Esophagus muscularis mucosa (tissue), 4 donors: Measurements from ENCODE around the gene PROSER1. TPM values are rescaled to one million over a fixed set of nuclear protein-coding genes. Genes with fewer than 3 reads are reported as not detected.

Experiments
- DNase-seq: peaks from one replicate; pipeline ENCODE4 v3.0.0-alpha.2; 2017; ENCODE audit errors: extremely low spot score
- H3K27ac ChIP-seq, 4 donors: fragments of 200-600 bp; sonication (generic); replicated peaks in 1 of 4; 1 replicate in 3 of 4; 2 replicates in 1 of 4; pipeline ENCODE4 v1.5.1; 2016 to 2019; ENCODE audit warnings: mild to moderate bottlenecking in 1 of 4
- H3K27me3 ChIP-seq, 4 donors: fragments of 200-600 bp; sonication (generic); one replicate each; pipeline versions ENCODE4 v1.5.1 to v1.6.0; 2016 to 2019
- H3K36me3 ChIP-seq, 4 donors: fragments of 200-600 bp; sonication (generic); one replicate each; pipeline ENCODE4 v1.5.1; 2016 to 2019
- H3K4me1 ChIP-seq, 4 donors: fragments of 200-600 bp; sonication (generic); one replicate each; pipeline ENCODE4 v1.5.1; 2016 to 2019
- H3K4me3 ChIP-seq, 4 donors: fragments of 200-600 bp; sonication (generic); 1 replicate in 2 of 4; 2 replicates in 2 of 4; pipeline ENCODE4 v1.5.1; 2016 to 2019; ENCODE audit warnings: mild to moderate bottlenecking in 4 of 4, moderate library complexity in 1 of 4
- H3K9me3 ChIP-seq, 4 donors: fragments of 200-600 bp; sonication (generic); 1 replicate in 3 of 4; 2 replicates in 1 of 4; pipeline ENCODE4 v1.5.1; 2016 to 2019
- EP300 ChIP-seq: sonication (generic); formaldehyde crosslinking; IDR thresholded peaks from one replicate; pipeline ENCODE4 v1.6.1; 2017; ENCODE audit warnings: antibody characterized with exemption
- POLR2A ChIP-seq: fragments of 450-650 bp; IDR thresholded peaks from one replicate; pipeline ENCODE4 v1.6.1; 2017; ENCODE audit warnings: antibody characterized with exemption, moderate library complexity, mild to moderate bottlenecking, low read depth
- POLR2AphosphoS5 ChIP-seq, 2 donors: sonication (generic); formaldehyde crosslinking; IDR thresholded peaks; one replicate each; pipeline ENCODE4 v1.6.1; 2017; ENCODE audit warnings: antibody characterized with exemption in 2 of 2
- WGBS: methylation state at CpG from one replicate; pipeline ENCODE4 v1.1.5; 2018; 5-methylcytosine and 5-hydroxymethylcytosine counted together
- intact Hi-C: fragments of 100-400 bp; cut with DNase I; formaldehyde crosslinking; loops from one replicate; pipeline ENCODE4 v1.15.1; 2023
- total RNA-seq, 4 donors: library from RNA; depleted of rRNA; stranded (reverse); fragments of >200 nt; gene quantifications; one replicate each; pipeline versions ENCODE4 v1.1.0 to v1.2.1, GENCODE V29; 2016
- TF ChIP-seq, protein P1 (sequence below), 3 experiments: fragments of 200-600 bp in 2 of 3; fragments of 450-650 bp in 1 of 3; sonication (generic) in 2 of 3; IDR thresholded peaks; one replicate each; pipeline ENCODE4 v1.5.1; 2017 to 2019; ENCODE audit warnings: antibody characterized with exemption in 3 of 3, mild to moderate bottlenecking in 2 of 3, moderate library complexity in 1 of 3

The PROSER1 gene
- total RNA-seq, 4 donors from 2014 or later, result 9.1 to 16.9 (median 10.5) TPM

DNA sequence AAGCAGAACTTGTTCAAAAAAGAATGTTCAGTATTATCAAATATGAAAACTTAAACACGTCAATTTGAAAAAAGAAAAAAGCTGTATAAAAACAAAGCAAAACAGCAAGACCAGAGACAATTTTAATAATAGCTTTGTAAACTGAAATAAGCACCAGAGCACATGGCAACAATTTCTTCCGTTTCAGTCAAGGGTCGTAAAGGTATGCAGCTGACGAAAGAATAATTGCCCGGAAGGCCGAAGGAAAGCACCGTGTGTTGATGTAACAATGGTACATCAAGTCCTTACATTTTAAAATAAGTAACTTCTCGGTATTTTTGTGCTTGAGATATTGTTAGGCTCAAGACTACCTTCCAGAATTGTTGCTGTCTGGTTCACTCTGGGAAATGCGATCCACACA lies 1.7 kb downstream of the PROSER1 start:
- Histone ChIP-seq H3K9me3 (no peaks in the 10 kb centered on the region), H3K4me1 (peaks cover 43 to 59% (median 55%) of the 10 kb centered on the region in 4 donors), H3K27ac (no peak overlapping the region), H3K36me3 (peaks cover 0 to 4% (median 0%) of the 10 kb centered on the region in 4 donors), H3K4me3 (peak overlapping the region; percentile 90 to 99 (median 96)), H3K27me3 (no peaks in the 10 kb centered on the region)
- DNase-seq, result no peak
- no peak for TF ChIP-seq POLR2A
- no peak for TF ChIP-seq EP300
- no peak for TF ChIP-seq POLR2AphosphoS5 (IDR thresholded peaks at IDR 0.05)
- TF ChIP-seq, protein P1, sequence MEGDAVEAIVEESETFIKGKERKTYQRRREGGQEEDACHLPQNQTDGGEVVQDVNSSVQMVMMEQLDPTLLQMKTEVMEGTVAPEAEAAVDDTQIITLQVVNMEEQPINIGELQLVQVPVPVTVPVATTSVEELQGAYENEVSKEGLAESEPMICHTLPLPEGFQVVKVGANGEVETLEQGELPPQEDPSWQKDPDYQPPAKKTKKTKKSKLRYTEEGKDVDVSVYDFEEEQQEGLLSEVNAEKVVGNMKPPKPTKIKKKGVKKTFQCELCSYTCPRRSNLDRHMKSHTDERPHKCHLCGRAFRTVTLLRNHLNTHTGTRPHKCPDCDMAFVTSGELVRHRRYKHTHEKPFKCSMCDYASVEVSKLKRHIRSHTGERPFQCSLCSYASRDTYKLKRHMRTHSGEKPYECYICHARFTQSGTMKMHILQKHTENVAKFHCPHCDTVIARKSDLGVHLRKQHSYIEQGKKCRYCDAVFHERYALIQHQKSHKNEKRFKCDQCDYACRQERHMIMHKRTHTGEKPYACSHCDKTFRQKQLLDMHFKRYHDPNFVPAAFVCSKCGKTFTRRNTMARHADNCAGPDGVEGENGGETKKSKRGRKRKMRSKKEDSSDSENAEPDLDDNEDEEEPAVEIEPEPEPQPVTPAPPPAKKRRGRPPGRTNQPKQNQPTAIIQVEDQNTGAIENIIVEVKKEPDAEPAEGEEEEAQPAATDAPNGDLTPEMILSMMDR (IDR thresholded peaks at IDR 0.05), result no peak
- WGBS, result 4% methylated on average over 9 of the region's 9 CpGs
- intact Hi-C loops, result no loop called here

GRCh38 chr13:39035799-39036198 lies 2.1 kb downstream of the PROSER1 start:
- DNase-seq, result no peak
- Histone ChIP-seq H3K27ac (no peak overlapping the region), H3K4me1 (peaks cover 43 to 56% (median 55%) of the 10 kb centered on the region in 4 donors), H3K36me3 (peaks cover 0 to 4% (median under 1%) of the 10 kb centered on the region in 4 donors), H3K4me3 (peak overlapping the region; percentile 90 to 99 (median 96)), H3K27me3 (no peaks in the 10 kb centered on the region), H3K9me3 (no peaks in the 10 kb centered on the region)
- TF ChIP-seq POLR2AphosphoS5 (IDR thresholded peaks at IDR 0.05), result no peak
- TF ChIP-seq POLR2A, result no peak
- TF ChIP-seq, protein P1 (IDR thresholded peaks at IDR 0.05), result no peak
- no peak for TF ChIP-seq EP300
- intact Hi-C loops, result no loop called here
- WGBS, result 48% methylated on average over 2 of the region's 2 CpGs

GRCh38 chr13:39035204-39035603 lies 2.7 kb downstream of the PROSER1 start:
- Histone ChIP-seq H3K27ac (no peak overlapping the region), H3K4me3 (peak overlapping the region; percentile 90 to 99 (median 96)), H3K36me3 (peaks cover 0 to 7% (median 0%) of the 10 kb centered on the region in 4 donors), H3K4me1 (peaks cover 38 to 50% (median 49%) of the 10 kb centered on the region in 4 donors), H3K9me3 (no peaks in the 10 kb centered on the region), H3K27me3 (no peaks in the 10 kb centered on the region)
- no peak for DNase-seq
- WGBS, result 67% methylated on average over 2 of the region's 2 CpGs
- TF ChIP-seq EP300, result no peak
- TF ChIP-seq POLR2A, result no peak
- no peak for TF ChIP-seq POLR2AphosphoS5 (IDR thresholded peaks at IDR 0.05)
- TF ChIP-seq, protein P1 (IDR thresholded peaks at IDR 0.05), result no peak
- intact Hi-C loops, result no loop called here

GRCh38 chr13:39034085-39034484 lies 3.8 kb downstream of the PROSER1 start:
- 80% methylated on average over 1 of the region's 1 CpG for WGBS
- Histone ChIP-seq H3K4me3 (no peak overlapping the region), H3K4me1 (peaks cover 29 to 40% (median 39%) of the 10 kb centered on the region in 4 donors), H3K36me3 (peaks cover 0 to 8% (median 0%) of the 10 kb centered on the region in 4 donors), H3K27ac (no peak overlapping the region), H3K27me3 (no peaks in the 10 kb centered on the region), H3K9me3 (no peaks in the 10 kb centered on the region)
- intact Hi-C loops, result no loop called here
- no peak for DNase-seq
- TF ChIP-seq POLR2AphosphoS5 (IDR thresholded peaks at IDR 0.05) (no peak), POLR2A (no peak), EP300 (no peak)
- TF ChIP-seq, protein P1 (IDR thresholded peaks at IDR 0.05), result no peak

GRCh38 chr13:39032150-39032549 lies 5.7 kb downstream of the PROSER1 start:
- 100% methylated on average over 1 of the region's 1 CpG for WGBS
- peaks cover 23 to 35% (median 33%) of the 10 kb centered on the region in 4 donors for H3K4me1 ChIP-seq
- no peak for DNase-seq

More at GRCh38 chr13:39032150-39032549, 5.7 kb downstream of the PROSER1 start:
- Histone ChIP-seq H3K9me3 (no peaks in the 10 kb centered on the region), H3K27ac (no peak overlapping the region), H3K27me3 (no peaks in the 10 kb centered on the region), H3K4me3 (no peak overlapping the region), H3K36me3 (peaks cover 2 to 23% (median 10%) of the 10 kb centered on the region in 4 donors)
- TF ChIP-seq EP300 (no peak), POLR2AphosphoS5 (IDR thresholded peaks at IDR 0.05) (no peak), POLR2A (no peak)
- TF ChIP-seq, protein P1 (IDR thresholded peaks at IDR 0.05), result no peak
- intact Hi-C loops, result no loop called here
